A673 (cell line): ENCODE measurements around the gene LRRC15. TPM values are rescaled to one million over a fixed set of nuclear protein-coding genes. Genes with fewer than 3 reads are reported as not detected.

Source experiments
- BruUV-seq: library from RNA; stranded (reverse); fragments of 400-500 nt; replicated peaks from 2 replicates; lab custom pipeline; 2021; lab: Mats Ljungman, UMichigan
- CTCF ChIA-PET: fragments of 300-600 bp; sonication (Branson Sonifier 250); formaldehyde crosslinking; loops from one replicate; lab custom pipeline; 2022; ENCODE audit warnings: antibody characterized with exemption; lab: Charles Lee
- POLR2A ChIA-PET: fragments of 300-600 bp; sonication (Branson Sonifier 250); formaldehyde crosslinking; loops from one replicate; lab custom pipeline; 2022; ENCODE audit warnings: antibody characterized with exemption; ENCODE audit not compliant: low non-redundant PET; lab: Charles Lee
- DNase-seq: peaks from one replicate; pipeline ENCODE4 v3.0.0-alpha.2; 2015; ENCODE audit warnings: low spot score
- H3K27ac ChIP-seq: fragments of 200-600 bp; sonication (generic); 2 replicates; pipeline ENCODE4 v1.5.1; 2016; ENCODE audit warnings: mixed run types, low read depth, mild to moderate bottlenecking, mixed read lengths, antibody characterized with exemption, low read length; ENCODE audit not compliant: poor library complexity, severe bottlenecking
- H3K27me3 ChIP-seq: fragments of 200-600 bp; sonication (generic); replicated peaks from 2 replicates; pipeline ENCODE4 v1.6.1; 2017; ENCODE audit warnings: mixed run types, low read depth, mild to moderate bottlenecking, mixed read lengths, antibody characterized with exemption, low read length; ENCODE audit not compliant: insufficient read depth, poor library complexity
- H3K36me3 ChIP-seq: fragments of 200-600 bp; sonication (generic); 2 replicates; pipeline ENCODE4 v1.6.1; 2016; ENCODE audit warnings: mixed run types, mild to moderate bottlenecking, mixed read lengths, antibody characterized with exemption, low read length; ENCODE audit not compliant: insufficient read depth, poor library complexity, severe bottlenecking
- H3K4me1 ChIP-seq: fragments of 200-600 bp; sonication (generic); 2 replicates; pipeline ENCODE4 v1.6.1; 2017; ENCODE audit warnings: mixed run types, mild to moderate bottlenecking, mixed read lengths, antibody characterized with exemption, low read length; ENCODE audit not compliant: insufficient read depth, poor library complexity, severe bottlenecking
- H3K4me3 ChIP-seq: fragments of 200-600 bp; sonication (generic); 2 replicates; pipeline ENCODE4 v1.5.1; 2016; ENCODE audit warnings: low read depth, mixed run types, mild to moderate bottlenecking, mixed read lengths, low read length; ENCODE audit not compliant: poor library complexity, severe bottlenecking
- H3K9me3 ChIP-seq: fragments of 200-600 bp; sonication (generic); 2 replicates; pipeline ENCODE4 v1.6.1; 2016; ENCODE audit warnings: mixed run types, low read depth, mild to moderate bottlenecking, mixed read lengths, antibody characterized with exemption, low read length; ENCODE audit not compliant: poor library complexity, severe bottlenecking
- EZH2 ChIP-seq: fragments of 200-600 bp; sonication (generic); IDR thresholded peaks from 2 replicates; pipeline ENCODE4 v1.6.1; 2017; ENCODE audit warnings: borderline replicate concordance, low read depth, mild to moderate bottlenecking, mixed read lengths, antibody characterized with exemption, low read length; ENCODE audit not compliant: poor library complexity, severe bottlenecking
- intact Hi-C: fragments of 100-400 bp; cut with micrococcal nuclease; formaldehyde crosslinking; loops from one replicate; pipeline ENCODE4 v1.10.0; 2022; ENCODE audit not compliant: unreplicated experiment
- total RNA-seq: library from RNA; stranded (reverse); gene quantifications from 2 replicates; pipeline ENCODE4 v1.2.3, GENCODE V29; 2021
- TF ChIP-seq, protein P1 (sequence below): fragments of 300-800, 200-600 bp; sonication (generic); conservative IDR thresholded peaks from 2 replicates; pipeline ENCODE4 v1.5.1; 2017; ENCODE audit warnings: low read depth, mild to moderate bottlenecking, antibody characterized with exemption, low read length, moderate library complexity, mixed read lengths

The LRRC15 gene
- total RNA-seq, 1 experiment from 2014 or later, result not detected

DNA sequence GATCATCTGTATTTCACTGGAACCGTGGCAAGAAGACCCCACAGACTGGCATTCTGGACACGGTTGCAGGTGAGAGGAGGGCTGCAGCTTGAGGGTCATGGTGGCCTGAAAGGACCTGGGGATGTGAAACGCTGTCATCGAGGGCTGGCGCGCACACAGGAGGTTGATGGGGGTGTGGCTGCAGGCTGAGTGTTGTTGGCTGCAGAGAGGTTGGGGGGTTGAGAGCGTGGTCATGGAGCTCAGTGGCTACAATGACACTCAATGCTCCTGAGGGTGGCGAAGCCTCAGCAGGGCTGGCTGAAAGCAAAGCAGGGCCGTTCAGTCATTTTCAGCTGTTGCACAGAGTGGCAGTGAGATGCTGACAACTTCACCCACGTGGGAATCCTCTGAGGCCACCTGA is 39.4 kb downstream of the LRRC15 start:
- no peaks in the 10 kb centered on the region for H3K36me3 ChIP-seq
- CTCF ChIA-PET, result no interaction called here
- no peaks in the 10 kb centered on the region for H3K27me3 ChIP-seq
- no peak for TF ChIP-seq EZH2
- TF ChIP-seq, protein P1, sequence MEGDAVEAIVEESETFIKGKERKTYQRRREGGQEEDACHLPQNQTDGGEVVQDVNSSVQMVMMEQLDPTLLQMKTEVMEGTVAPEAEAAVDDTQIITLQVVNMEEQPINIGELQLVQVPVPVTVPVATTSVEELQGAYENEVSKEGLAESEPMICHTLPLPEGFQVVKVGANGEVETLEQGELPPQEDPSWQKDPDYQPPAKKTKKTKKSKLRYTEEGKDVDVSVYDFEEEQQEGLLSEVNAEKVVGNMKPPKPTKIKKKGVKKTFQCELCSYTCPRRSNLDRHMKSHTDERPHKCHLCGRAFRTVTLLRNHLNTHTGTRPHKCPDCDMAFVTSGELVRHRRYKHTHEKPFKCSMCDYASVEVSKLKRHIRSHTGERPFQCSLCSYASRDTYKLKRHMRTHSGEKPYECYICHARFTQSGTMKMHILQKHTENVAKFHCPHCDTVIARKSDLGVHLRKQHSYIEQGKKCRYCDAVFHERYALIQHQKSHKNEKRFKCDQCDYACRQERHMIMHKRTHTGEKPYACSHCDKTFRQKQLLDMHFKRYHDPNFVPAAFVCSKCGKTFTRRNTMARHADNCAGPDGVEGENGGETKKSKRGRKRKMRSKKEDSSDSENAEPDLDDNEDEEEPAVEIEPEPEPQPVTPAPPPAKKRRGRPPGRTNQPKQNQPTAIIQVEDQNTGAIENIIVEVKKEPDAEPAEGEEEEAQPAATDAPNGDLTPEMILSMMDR, result no peak
- DNase-seq, result no peak
- intact Hi-C loops, result loop anchor here (10.0 kb wide), 2 partner anchors 305 to 935 kb away; partner anchors contain the start of gene TMEM44
- no peak overlapping the region for H3K4me3 ChIP-seq
- no peaks in the 10 kb centered on the region for H3K9me3 ChIP-seq
- BruUV-seq, result no TSS peak
- POLR2A ChIA-PET, result no interaction called here
- H3K4me1 ChIP-seq, result peaks cover 31% of the 10 kb centered on the region
- no peak overlapping the region for H3K27ac ChIP-seq

DNA sequence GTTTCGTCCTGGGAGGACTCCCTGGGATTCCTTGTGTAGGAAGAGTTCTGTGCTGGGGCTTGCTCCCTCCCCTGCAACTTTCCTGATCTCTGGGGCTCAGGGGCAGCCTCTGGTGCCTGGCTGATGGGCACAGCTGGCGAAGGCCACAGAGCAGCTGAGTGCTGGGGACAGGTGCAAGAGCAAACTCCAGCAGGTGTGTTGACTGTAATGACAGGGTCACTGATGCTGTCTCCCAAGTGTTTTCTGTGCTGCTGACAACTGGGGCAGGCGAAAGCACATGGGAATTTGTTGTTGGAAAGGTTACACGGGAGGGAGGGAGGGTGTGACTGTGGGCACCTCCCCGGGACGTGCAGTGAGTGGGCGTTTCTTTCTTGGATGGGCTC is 40.0 kb downstream of the LRRC15 start:
- CTCF ChIA-PET, result interaction anchor here (0.6 kb wide), 1 partner anchor 553 kb away, joined by 4 read pairs; no protein-coding TSS in a partner anchor
- H3K4me3 ChIP-seq, result no peak overlapping the region
- H3K9me3 ChIP-seq, result no peaks in the 10 kb centered on the region
- BruUV-seq, result no TSS peak
- peaks cover 35% of the 10 kb centered on the region for H3K4me1 ChIP-seq
- intact Hi-C loops, result no loop called here
- DNase-seq, result no peak
- H3K27ac ChIP-seq, result no peak overlapping the region
- TF ChIP-seq EZH2, result no peak
- TF ChIP-seq, protein P1, result no peak
- H3K27me3 ChIP-seq, result no peaks in the 10 kb centered on the region
- POLR2A ChIA-PET, result no interaction called here
- H3K36me3 ChIP-seq, result no peaks in the 10 kb centered on the region

DNA sequence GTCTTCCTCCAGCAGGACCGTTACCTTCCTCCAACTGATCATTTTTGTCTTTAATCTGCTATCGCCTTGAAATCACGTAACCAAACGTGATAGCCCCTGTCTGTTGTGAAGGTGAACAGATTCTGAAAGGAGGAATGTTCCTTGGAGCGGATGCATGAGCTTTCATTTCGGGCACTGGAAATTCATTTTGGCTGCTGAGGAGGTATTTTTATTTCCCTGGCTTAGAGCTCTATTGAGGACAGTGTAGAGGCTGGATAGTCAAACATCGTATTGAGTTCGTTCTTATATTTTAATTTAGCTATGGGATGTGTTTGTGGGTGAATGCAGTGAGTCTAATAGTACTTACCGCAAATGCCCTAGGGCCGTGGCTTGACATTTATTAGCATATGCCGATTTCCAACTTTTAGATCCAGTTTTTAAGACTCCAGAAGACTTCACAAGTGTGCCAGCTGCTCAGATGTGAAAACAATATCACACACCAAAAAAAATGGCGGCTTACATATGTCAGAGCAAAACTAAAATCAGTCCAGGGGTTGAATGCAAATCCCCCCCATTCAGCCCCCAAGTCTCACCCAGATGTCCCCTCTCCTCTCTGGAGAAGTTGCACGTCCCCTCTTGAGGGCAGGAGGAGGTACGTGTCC is 40.5 kb downstream of the LRRC15 start:
- intact Hi-C loops, result no loop called here
- BruUV-seq, result no TSS peak
- POLR2A ChIA-PET, result no interaction called here

More for the DNA sequence above, 40.5 kb downstream of the LRRC15 start:
- CTCF ChIA-PET, result interaction anchor here (0.6 kb wide), 1 partner anchor 552 kb away, joined by 4 read pairs; no protein-coding TSS in a partner anchor
- no peak overlapping the region for H3K27ac ChIP-seq
- H3K9me3 ChIP-seq, result no peaks in the 10 kb centered on the region
- no peak for DNase-seq
- no peaks in the 10 kb centered on the region for H3K36me3 ChIP-seq
- no peaks in the 10 kb centered on the region for H3K27me3 ChIP-seq
- peaks cover 38% of the 10 kb centered on the region for H3K4me1 ChIP-seq
- TF ChIP-seq EZH2, result no peak
- TF ChIP-seq, protein P1, result no peak
- H3K4me3 ChIP-seq, result no peak overlapping the region
